OCI-LY7 (cell line): ENCODE results near the gene MYBPHL. TPM values are rescaled to one million over a fixed set of nuclear protein-coding genes. Genes with fewer than 3 reads are reported as not detected.

Experiments
- BruUV-seq: library from RNA; stranded (reverse); fragments of 400-500 nt; replicated peaks from 2 replicates; lab custom pipeline; 2021; lab: Mats Ljungman, UMichigan
- CTCF ChIA-PET: fragments of 300-600 bp; sonication (Branson Sonifier 250); formaldehyde crosslinking; loops from one replicate; lab custom pipeline; 2022; ENCODE audit warnings: antibody characterized with exemption; ENCODE audit not compliant: unreplicated experiment; lab: Charles Lee
- POLR2A ChIA-PET: fragments of 300-600 bp; sonication (Branson Sonifier 250); formaldehyde crosslinking; loops from one replicate; lab custom pipeline; 2022; ENCODE audit warnings: antibody characterized with exemption; lab: Charles Lee
- DNase-seq: peaks from one replicate; pipeline ENCODE4 v3.0.0-alpha.2; 2015; ENCODE audit warnings: low spot score
- H2AFZ ChIP-seq: fragments of 200-600 bp; sonication (generic), shearing (Covaris generic); 2 replicates; pipeline ENCODE4 v1.6.1; 2014; ENCODE audit warnings: mild to moderate bottlenecking, antibody characterized with exemption, low read length, moderate library complexity
- H3K27ac ChIP-seq: fragments of 200-600 bp; sonication (generic); 2 replicates; pipeline ENCODE4 v1.5.1; 2014; ENCODE audit warnings: mixed run types, low read depth, mild to moderate bottlenecking, moderate library complexity, low read length, inconsistent platforms; ENCODE audit not compliant: poor library complexity, severe bottlenecking
- H3K36me3 ChIP-seq: fragments of 200-600 bp; sonication (generic); 2 replicates; pipeline ENCODE4 v1.6.1; 2014; ENCODE audit warnings: mild to moderate bottlenecking, antibody characterized with exemption, low read length, moderate library complexity, mixed read lengths; ENCODE audit not compliant: insufficient read depth
- H3K4me1 ChIP-seq: fragments of 200-600 bp; sonication (generic); 2 replicates; pipeline ENCODE4 v1.5.1; 2014; ENCODE audit warnings: mild to moderate bottlenecking, low read length; ENCODE audit not compliant: insufficient read depth, poor library complexity, severe bottlenecking
- H3K4me2 ChIP-seq: fragments of 200-600 bp; sonication (generic); 2 replicates; pipeline ENCODE4 v1.6.1; 2014; ENCODE audit warnings: mild to moderate bottlenecking, low read length
- H3K4me3 ChIP-seq: fragments of 200-600 bp; sonication (generic); 2 replicates; pipeline ENCODE4 v1.5.1; 2014; ENCODE audit warnings: mild to moderate bottlenecking, low read depth, low read length; ENCODE audit not compliant: poor library complexity, severe bottlenecking
- H3K79me2 ChIP-seq: fragments of 200-600 bp; sonication (generic); 2 replicates; pipeline ENCODE4 v1.6.1; 2016; ENCODE audit warnings: low read depth, mild to moderate bottlenecking, low read length, moderate library complexity, mixed read lengths; ENCODE audit not compliant: insufficient read depth
- H3K9me2 ChIP-seq: fragments of 200-600 bp; sonication (generic); 2 replicates; pipeline ENCODE4 v1.6.1; 2016; ENCODE audit warnings: mild to moderate bottlenecking, low read length, mixed read lengths; ENCODE audit not compliant: insufficient read depth
- H3K9me3 ChIP-seq: fragments of 200-600 bp; sonication (generic); 2 replicates; pipeline ENCODE4 v1.6.1; 2014; ENCODE audit warnings: mild to moderate bottlenecking, mixed run types, low read length, mixed read lengths
- H4K20me1 ChIP-seq: fragments of 200-600 bp; sonication (generic); 2 replicates; pipeline ENCODE4 v1.6.1; 2014; ENCODE audit warnings: mild to moderate bottlenecking, antibody characterized with exemption, low read length, moderate library complexity, mixed read lengths; ENCODE audit not compliant: insufficient read depth
- CTCF ChIP-seq: fragments of 200-600 bp; sonication (generic); conservative IDR thresholded peaks from 2 replicates; pipeline ENCODE4 v1.5.1; 2014; ENCODE audit warnings: mild to moderate bottlenecking, antibody characterized with exemption, low read length, moderate library complexity, mixed read lengths
- EZH2phosphoT487 ChIP-seq: fragments of 200-600 bp; sonication (generic); IDR thresholded peaks from 2 replicates; pipeline ENCODE4 v1.6.1; 2018; ENCODE audit warnings: low read depth, borderline replicate concordance, mild to moderate bottlenecking, mixed run types, antibody characterized with exemption, low read length, moderate library complexity, mixed read lengths
- intact Hi-C: fragments of 100-400 bp; cut with micrococcal nuclease; formaldehyde crosslinking; loops from one replicate; pipeline ENCODE4 v1.10.0; 2022; ENCODE audit not compliant: unreplicated experiment
- total RNA-seq, 2 experiments: library from RNA; depleted of rRNA in 1 of 2; stranded (reverse); fragments of >200 nt in 1 of 2; shearing (Covaris generic) in 1 of 2; gene quantifications; 2 replicates each; pipeline ENCODE4 v1.2.3, GENCODE V29; 2014 to 2022

The MYBPHL gene
- total RNA-seq, 2 experiments from 2014 or later = 0.16 TPM; not detected in 1

- ChIA-PET POLR2A (interaction anchor here (0.5 to 5.5 kb wide), 7 partner anchors 8 to 157 kb away, joined by 3 to 55 read pairs (median 4); partner anchors contain the start of gene SORT1), CTCF (interaction anchor here (0.6 to 0.8 kb wide), 2 partner anchors 66 to 111 kb away, joined by 3 to 4 read pairs; partner anchors contain the start of gene SARS1)
- Histone ChIP-seq H3K4me3 (no peak overlapping the region), H2AFZ (no peak overlapping the region), H3K27ac (no peak overlapping the region), H3K4me2 (no peak overlapping the region), H3K4me1 (peaks cover 21% of the 10 kb centered on the region), H3K79me2 (peaks cover 7% of the 10 kb centered on the region; the same call in 1 of the 2 replicates), H3K9me3 (no peaks in the 10 kb centered on the region), H4K20me1 (no peaks in the 10 kb centered on the region), H3K9me2 (no peaks in the 10 kb centered on the region), H3K36me3 (peaks cover 34% of the 10 kb centered on the region)
- TSS peak; percentile 60 for BruUV-seq
- DNase-seq = no peak
- TF ChIP-seq CTCF (no peak), EZH2phosphoT487 (no peak)
- intact Hi-C loops = loop anchor here (5.0 kb wide), 1 partner anchor 203 kb away; the partner anchor contains the start of gene ATXN7L2
Observed at GRCh38 chr1:109279615-109280278, 27.1 kb downstream of the MYBPHL start.

GRCh38 chr1:109277434-109278204 is 29.2 kb downstream of the MYBPHL start:
- Histone ChIP-seq H3K27ac (no peak overlapping the region), H2AFZ (no peak overlapping the region), H4K20me1 (no peaks in the 10 kb centered on the region), H3K4me3 (no peak overlapping the region), H3K79me2 (peaks cover 7% of the 10 kb centered on the region; the same call in 1 of the 2 replicates), H3K36me3 (peaks cover 34% of the 10 kb centered on the region), H3K9me3 (no peaks in the 10 kb centered on the region), H3K4me2 (no peak overlapping the region; the same call in 1 of the 2 replicates), H3K9me2 (no peaks in the 10 kb centered on the region), H3K4me1 (peaks cover 12% of the 10 kb centered on the region)
- no TSS peak for BruUV-seq
- intact Hi-C loops = loop anchor here (1.0 kb wide), 2 partner anchors 122 to 255 kb away; no protein-coding TSS in a partner anchor
- TF ChIP-seq EZH2phosphoT487 (no peak), CTCF (peak; percentile 92)
- POLR2A ChIA-PET = interaction anchor here (0.5 to 5.5 kb wide), 8 partner anchors 24 to 707 kb away, joined by 3 to 55 read pairs (median 4); partner anchors contain the start of genes AHCYL1 and SORT1
- CTCF ChIA-PET = interaction anchor here (0.5 to 1.7 kb wide), 4 partner anchors 10 to 121 kb away, joined by 3 to 12 read pairs (median 4); partner anchors contain the start of gene SORT1
- peak; percentile 83 for DNase-seq
